ENCODE measurements around the gene ABI3.

The ABI3 gene

GRCh38 chr17:49229076-49229804 is 18.7 kb downstream of the ABI3 start:
- in situ Hi-C loops (cut with MboI; ENCODE audit: low sequenced_read_pairs, unreplicated experiment), result loop anchor here (5.0 kb wide), 1 partner anchor 42 kb away; no protein-coding TSS in a partner anchor

GRCh38 chr17:49229805-49230600 is 19.5 kb downstream of the ABI3 start:
- DNase-seq (ENCODE audit: low spot score), result no peak
- TF ChIP-seq, protein P1, sequence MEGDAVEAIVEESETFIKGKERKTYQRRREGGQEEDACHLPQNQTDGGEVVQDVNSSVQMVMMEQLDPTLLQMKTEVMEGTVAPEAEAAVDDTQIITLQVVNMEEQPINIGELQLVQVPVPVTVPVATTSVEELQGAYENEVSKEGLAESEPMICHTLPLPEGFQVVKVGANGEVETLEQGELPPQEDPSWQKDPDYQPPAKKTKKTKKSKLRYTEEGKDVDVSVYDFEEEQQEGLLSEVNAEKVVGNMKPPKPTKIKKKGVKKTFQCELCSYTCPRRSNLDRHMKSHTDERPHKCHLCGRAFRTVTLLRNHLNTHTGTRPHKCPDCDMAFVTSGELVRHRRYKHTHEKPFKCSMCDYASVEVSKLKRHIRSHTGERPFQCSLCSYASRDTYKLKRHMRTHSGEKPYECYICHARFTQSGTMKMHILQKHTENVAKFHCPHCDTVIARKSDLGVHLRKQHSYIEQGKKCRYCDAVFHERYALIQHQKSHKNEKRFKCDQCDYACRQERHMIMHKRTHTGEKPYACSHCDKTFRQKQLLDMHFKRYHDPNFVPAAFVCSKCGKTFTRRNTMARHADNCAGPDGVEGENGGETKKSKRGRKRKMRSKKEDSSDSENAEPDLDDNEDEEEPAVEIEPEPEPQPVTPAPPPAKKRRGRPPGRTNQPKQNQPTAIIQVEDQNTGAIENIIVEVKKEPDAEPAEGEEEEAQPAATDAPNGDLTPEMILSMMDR (IDR thresholded peaks at IDR 0.05; ENCODE audit: borderline replicate concordance, control extremely low read depth, extremely low read depth, insufficient read depth, missing control alignments), result no peak
- in situ Hi-C loops (cut with MboI; ENCODE audit: low sequenced_read_pairs, unreplicated experiment), result loop anchor here (5.0 kb wide), 1 partner anchor 43 kb away; no protein-coding TSS in a partner anchor

More at GRCh38 chr17:49229076-49229804, 18.7 kb downstream of the ABI3 start:
- no peak for DNase-seq (ENCODE audit: low spot score)
- TF ChIP-seq, protein P1 (IDR thresholded peaks at IDR 0.05; ENCODE audit: borderline replicate concordance, control extremely low read depth, extremely low read depth, insufficient read depth, missing control alignments), result no peak

DNA sequence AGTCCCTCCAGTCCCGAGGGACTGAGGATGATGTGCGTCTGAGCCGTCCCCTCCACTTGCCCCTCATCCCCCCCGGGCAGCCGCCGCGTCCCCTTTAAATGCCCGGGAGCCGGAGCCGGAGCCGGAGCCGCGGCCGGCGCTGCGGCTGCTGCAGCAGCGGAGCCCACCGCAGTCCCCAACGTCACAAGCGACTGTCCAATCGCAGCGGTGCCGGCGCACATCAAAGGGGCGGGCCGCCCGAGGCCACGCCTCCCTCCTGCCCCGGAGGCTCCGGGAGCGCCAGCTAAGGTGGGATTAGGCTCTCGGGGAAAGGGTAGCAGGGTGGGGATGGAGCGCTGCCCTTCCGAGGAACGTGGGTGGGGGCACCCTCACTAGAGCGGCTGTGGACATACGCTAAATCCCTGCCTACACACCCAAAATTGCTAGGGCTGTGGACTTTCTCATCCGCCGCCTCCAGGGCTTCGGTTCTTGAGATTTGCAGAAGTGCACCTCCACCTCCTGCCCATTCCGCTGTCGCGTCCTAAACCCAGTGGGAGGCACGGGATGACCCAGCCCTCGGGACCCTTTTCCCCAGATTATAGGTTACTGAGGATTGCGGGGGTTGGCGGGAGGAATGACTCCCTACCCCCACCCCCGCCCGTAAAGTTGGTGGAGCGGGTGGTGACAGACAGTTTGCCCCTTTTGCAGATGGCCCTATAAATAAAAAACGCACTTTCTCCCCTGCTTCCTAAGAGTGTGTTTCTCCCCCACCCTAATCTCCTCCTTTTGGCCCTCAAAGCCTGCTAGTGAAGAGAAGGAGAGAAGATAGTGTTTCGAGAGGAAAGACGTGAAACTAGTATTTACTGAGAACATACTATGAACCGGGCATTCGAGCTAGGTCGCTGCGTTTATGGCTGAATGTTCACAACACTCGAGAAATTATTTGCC is 20.4 kb downstream of the ABI3 start, which contains the start of gene PHOSPHO1:
Gene PHOSPHO1, minus strand, starts transcription at position 152 of the 927 bp plus-strand sequence. CDS start 4,096 bp downstream, outside the sequence.
- in situ Hi-C loops (cut with MboI; ENCODE audit: low sequenced_read_pairs, unreplicated experiment), result no loop called here
- DNase-seq (ENCODE audit: low spot score), result peak; percentile 94
- TF ChIP-seq, protein P1 (IDR thresholded peaks at IDR 0.05; ENCODE audit: borderline replicate concordance, control extremely low read depth, extremely low read depth, insufficient read depth, missing control alignments), result peak; percentile 2

- TF ChIP-seq, protein P1 (IDR thresholded peaks at IDR 0.05; ENCODE audit: borderline replicate concordance, control extremely low read depth, extremely low read depth, insufficient read depth, missing control alignments), result no peak
- in situ Hi-C loops (cut with MboI; ENCODE audit: low sequenced_read_pairs, unreplicated experiment), result no loop called here
- DNase-seq (ENCODE audit: low spot score), result no peak
These were observed 21.0 kb downstream of the ABI3 start for GRCh38 chr17:49231563-49231894.

DNA sequence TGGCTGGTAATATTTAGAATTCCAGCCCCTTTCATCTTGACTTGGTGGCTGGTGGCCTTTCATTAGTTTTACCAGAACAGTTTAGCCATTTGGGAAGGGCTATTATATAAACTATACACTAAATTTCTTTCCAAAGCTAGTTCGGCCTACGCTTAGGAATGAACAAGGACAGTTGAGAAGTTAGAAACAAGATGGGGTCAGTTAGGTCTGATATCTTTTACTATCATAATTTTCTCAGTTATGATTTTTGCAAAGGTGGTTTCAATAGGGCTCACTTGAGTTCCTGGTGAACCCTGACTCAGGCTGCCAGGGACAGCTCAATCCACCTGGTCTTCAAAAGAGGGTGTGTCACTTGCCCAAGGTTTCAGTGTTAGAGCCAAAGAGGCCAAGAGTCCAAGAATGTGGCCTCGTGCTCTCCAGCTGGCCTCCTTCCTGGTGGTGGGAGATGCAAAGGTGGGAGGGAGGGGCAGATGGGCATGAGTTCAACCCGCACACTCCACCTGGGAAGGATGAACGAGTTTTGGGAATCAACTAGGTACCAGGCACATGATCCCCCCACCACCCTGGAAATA is 24.1 kb downstream of the ABI3 start:
- in situ Hi-C loops (cut with MboI; ENCODE audit: low sequenced_read_pairs, unreplicated experiment), result no loop called here
- no peak for DNase-seq (ENCODE audit: low spot score)

More for the DNA sequence above, 24.1 kb downstream of the ABI3 start:
- TF ChIP-seq, protein P1 (IDR thresholded peaks at IDR 0.05; ENCODE audit: borderline replicate concordance, control extremely low read depth, extremely low read depth, insufficient read depth, missing control alignments), result no peak

Data from GM13976 (cell line).